ENCODE data around the gene ATP2B3. TPM values are rescaled to one million over a fixed set of nuclear protein-coding genes. Genes with fewer than 3 reads are reported as not detected.

Gene ATP2B3
- total and polyA plus RNA-seq, 7 donors, result 0.01 to 0.04 (median 0.01) TPM; not detected in 4

DNA sequence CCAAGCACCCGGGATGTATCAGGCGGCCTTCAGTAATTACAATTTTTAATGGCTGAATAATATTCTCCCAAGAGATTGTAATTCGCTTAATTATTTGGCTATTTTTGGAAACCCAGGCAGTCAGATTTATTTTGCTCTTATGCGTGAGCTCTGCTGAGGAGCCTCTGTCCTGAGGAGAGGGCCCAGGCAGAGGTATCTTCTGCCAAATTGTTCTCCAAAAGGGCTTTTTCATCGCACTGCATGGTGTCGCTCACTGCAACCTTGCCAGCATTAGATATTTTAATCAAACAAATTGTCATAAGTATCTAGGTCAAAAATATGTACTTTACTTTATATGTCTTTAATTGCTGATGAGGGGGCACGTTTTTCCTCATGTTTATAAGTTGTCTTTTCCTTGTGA lies 5.8 kb downstream of the ATP2B3 start:
- intact Hi-C loops (cut with DNase I), result no loop called here
- H3K27ac ChIP-seq, result no peak overlapping the region
- H3K4me3 ChIP-seq, result no peak overlapping the region
- H3K4me1 ChIP-seq, result no peaks in the 10 kb centered on the region
- no peak for ATAC-seq
- no peaks in the 10 kb centered on the region for H3K9me3 ChIP-seq
- DNase-seq, result no peak
- peaks cover 0 to 82% (median 4%) of the 10 kb centered on the region in 3 donors for H3K27me3 ChIP-seq (ENCODE audit: insufficient read depth in 3 of 3, low read length in 2 of 3)
- TF ChIP-seq, protein P1, sequence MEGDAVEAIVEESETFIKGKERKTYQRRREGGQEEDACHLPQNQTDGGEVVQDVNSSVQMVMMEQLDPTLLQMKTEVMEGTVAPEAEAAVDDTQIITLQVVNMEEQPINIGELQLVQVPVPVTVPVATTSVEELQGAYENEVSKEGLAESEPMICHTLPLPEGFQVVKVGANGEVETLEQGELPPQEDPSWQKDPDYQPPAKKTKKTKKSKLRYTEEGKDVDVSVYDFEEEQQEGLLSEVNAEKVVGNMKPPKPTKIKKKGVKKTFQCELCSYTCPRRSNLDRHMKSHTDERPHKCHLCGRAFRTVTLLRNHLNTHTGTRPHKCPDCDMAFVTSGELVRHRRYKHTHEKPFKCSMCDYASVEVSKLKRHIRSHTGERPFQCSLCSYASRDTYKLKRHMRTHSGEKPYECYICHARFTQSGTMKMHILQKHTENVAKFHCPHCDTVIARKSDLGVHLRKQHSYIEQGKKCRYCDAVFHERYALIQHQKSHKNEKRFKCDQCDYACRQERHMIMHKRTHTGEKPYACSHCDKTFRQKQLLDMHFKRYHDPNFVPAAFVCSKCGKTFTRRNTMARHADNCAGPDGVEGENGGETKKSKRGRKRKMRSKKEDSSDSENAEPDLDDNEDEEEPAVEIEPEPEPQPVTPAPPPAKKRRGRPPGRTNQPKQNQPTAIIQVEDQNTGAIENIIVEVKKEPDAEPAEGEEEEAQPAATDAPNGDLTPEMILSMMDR (IDR thresholded peaks at IDR 0.05), result no peak
- 83 to 90% (median 87%) methylated on average over 7 of the region's 7 CpGs for WGBS, 3 donors
- H3K36me3 ChIP-seq (ENCODE audit: insufficient read depth in 1 of 2, low read depth in 1 of 2), result no peaks in the 10 kb centered on the region

DNA sequence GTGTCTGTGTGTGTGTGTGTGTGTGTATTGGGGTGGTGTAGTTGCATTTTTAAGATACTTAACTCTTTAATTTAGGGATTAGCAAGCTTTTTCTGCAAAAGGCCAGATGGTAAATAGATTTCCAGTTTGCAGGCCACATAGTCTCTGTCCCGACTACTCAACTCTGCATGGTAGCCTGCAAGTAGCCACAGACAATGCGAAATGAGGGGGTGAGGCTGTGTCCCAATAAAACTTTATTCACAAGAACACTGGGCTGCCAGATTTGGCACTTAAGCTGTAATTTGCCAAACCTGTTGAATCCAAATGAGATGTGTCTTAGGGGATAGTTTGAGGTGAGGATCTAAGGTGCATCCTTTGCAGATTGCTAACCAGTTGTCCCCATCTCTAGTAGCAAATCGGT lies 6.8 kb downstream of the ATP2B3 start:
- ATAC-seq, result no peak
- H3K4me1 ChIP-seq, result no peaks in the 10 kb centered on the region
- H3K36me3 ChIP-seq (ENCODE audit: insufficient read depth in 1 of 2, low read depth in 1 of 2), result no peaks in the 10 kb centered on the region
- WGBS, 3 donors, result 68 to 90% (median 88%) methylated on average over 3 of the region's 3 CpGs
- H3K27ac ChIP-seq, result no peak overlapping the region
- no peak overlapping the region for H3K4me3 ChIP-seq
- no peaks in the 10 kb centered on the region for H3K9me3 ChIP-seq
- intact Hi-C loops (cut with DNase I), result no loop called here
- DNase-seq, result no peak
- TF ChIP-seq, protein P1 (IDR thresholded peaks at IDR 0.05), result no peak
- peaks cover 0 to 74% (median 4%) of the 10 kb centered on the region in 3 donors for H3K27me3 ChIP-seq (ENCODE audit: insufficient read depth in 3 of 3, low read length in 2 of 3)

DNA sequence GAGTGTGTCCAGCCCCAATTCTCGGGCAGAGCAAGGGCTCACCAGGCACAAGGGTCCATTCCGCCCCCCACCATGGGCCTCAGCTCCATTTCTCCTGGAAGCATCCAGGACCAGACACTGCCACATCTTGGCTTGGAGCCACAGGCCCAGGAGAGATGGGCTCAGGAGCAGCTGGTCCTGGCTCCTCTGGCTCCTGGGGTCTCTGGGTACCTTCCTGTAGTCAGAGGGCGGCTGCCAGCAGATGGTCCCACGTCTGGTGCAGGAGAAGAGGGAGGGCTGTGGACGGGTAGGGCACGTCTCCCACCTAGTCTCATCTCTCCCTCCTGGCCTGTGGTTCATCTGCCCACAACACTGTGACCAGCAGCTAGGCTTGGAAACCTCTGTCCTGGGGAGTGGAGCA lies 8.0 kb downstream of the ATP2B3 start:
- 67 to 90% (median 79%) methylated on average over 2 to 6 of the region's 6 CpGs for WGBS, 3 donors
- Histone ChIP-seq H3K4me3 (no peak overlapping the region), H3K36me3 (ENCODE audit: insufficient read depth in 1 of 2, low read depth in 1 of 2) (no peaks in the 10 kb centered on the region), H3K27ac (no peak overlapping the region), H3K4me1 (no peaks in the 10 kb centered on the region), H3K9me3 (no peaks in the 10 kb centered on the region), H3K27me3 (ENCODE audit: insufficient read depth in 3 of 3, low read length in 2 of 3) (peaks cover 0 to 63% (median 4%) of the 10 kb centered on the region in 3 donors)
- DNase-seq (no peak), ATAC-seq (no peak)
- intact Hi-C loops (cut with DNase I), result no loop called here
- TF ChIP-seq, protein P1 (IDR thresholded peaks at IDR 0.05), result no peak

DNA sequence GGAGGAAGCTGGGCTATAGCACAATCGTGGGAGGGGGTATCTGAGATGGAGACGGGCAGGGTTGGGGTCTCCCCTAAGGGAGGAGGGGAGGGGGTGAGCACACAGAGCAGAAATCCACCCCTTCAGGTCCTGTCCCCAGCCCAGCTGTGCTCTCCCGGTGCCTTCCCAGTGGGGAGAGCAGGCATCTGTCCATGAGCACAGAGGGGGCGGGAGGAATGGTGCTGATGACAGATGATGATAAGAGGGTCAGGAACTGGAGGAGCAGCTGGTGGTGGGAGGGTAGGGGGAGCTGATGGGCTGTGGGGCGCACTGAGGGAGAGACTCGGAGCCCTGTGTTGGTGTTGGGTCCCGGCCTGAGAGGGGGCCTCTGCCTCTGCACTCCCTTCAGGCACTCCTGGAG lies 8.6 kb downstream of the ATP2B3 start:
- no peak for DNase-seq
- Histone ChIP-seq H3K4me3 (no peak overlapping the region), H3K4me1 (no peaks in the 10 kb centered on the region), H3K27ac (no peak overlapping the region), H3K36me3 (ENCODE audit: insufficient read depth in 1 of 2, low read depth in 1 of 2) (no peaks in the 10 kb centered on the region), H3K9me3 (no peaks in the 10 kb centered on the region), H3K27me3 (ENCODE audit: insufficient read depth in 3 of 3, low read length in 2 of 3) (peaks cover 0 to 57% (median 4%) of the 10 kb centered on the region in 3 donors)
- ATAC-seq, result no peak
- TF ChIP-seq, protein P1 (IDR thresholded peaks at IDR 0.05), result no peak
- intact Hi-C loops (cut with DNase I), result no loop called here
- WGBS, 3 donors, result 69 to 80% (median 75%) methylated on average over 5 to 7 of the region's 7 CpGs

DNA sequence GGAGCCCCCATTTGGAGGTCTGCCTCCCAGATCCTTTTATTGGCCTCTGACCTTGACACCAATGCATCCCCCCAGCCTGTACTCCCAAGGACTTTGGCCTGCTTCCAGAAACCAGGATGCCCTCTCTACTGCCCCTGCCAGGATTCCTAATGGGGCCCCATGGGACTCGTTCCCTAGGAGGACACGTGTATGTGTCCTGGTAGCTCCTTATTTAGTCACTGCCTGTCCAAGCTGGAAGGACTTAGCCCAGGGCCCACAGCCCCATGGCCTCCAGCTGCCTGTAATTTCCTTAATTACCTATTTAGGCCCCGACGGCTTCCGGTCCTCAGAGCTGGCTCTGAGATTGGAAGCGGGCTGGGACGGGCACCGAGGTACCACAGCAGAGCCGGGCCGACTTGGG lies 9.4 kb downstream of the ATP2B3 start:
- intact Hi-C loops (cut with DNase I), result no loop called here
- WGBS, 3 donors, result 63 to 77% (median 73%) methylated on average over 4 to 10 of the region's 10 CpGs
- no peaks in the 10 kb centered on the region for H3K9me3 ChIP-seq
- no peaks in the 10 kb centered on the region for H3K36me3 ChIP-seq (ENCODE audit: insufficient read depth in 1 of 2, low read depth in 1 of 2)
- H3K4me3 ChIP-seq, result no peak overlapping the region
- no peak for ATAC-seq
- H3K27ac ChIP-seq, result no peak overlapping the region
- H3K27me3 ChIP-seq (ENCODE audit: insufficient read depth in 3 of 3, low read length in 2 of 3), result peaks cover 0 to 56% (median 3%) of the 10 kb centered on the region in 3 donors
- TF ChIP-seq, protein P1 (IDR thresholded peaks at IDR 0.05), result no peak
- no peaks in the 10 kb centered on the region for H3K4me1 ChIP-seq
- no peak for DNase-seq
